Measurements from ENCODE around the gene OMG.
"Not testable (repeated sequence)": the region's sequence is repeated elsewhere in the genome, so short reads cannot be mapped to it uniquely, and the experiment has no call there.

OMG gene

GRCh38 chr17:31307640-31308039, 10.6 kb upstream of the OMG start:
- DNase-seq, result no peak

- no peak for DNase-seq
Observed at GRCh38 chr17:31299624-31300023, 2.6 kb upstream of the OMG start.

GRCh38 chr17:31296142-31296541, 897 bp downstream of the OMG start:
- no peak for DNase-seq

GRCh38 chr17:31295489-31295871, 1.6 kb downstream of the OMG start:
- DNase-seq, result no peak

- no peak for DNase-seq
Observed at GRCh38 chr17:31294820-31295488, 2.1 kb downstream of the OMG start.

GRCh38 chr17:31294231-31294630, 2.8 kb downstream of the OMG start:
- no peak for DNase-seq

- DNase-seq, result no peak
Observed at GRCh38 chr17:31293581-31293980, 3.5 kb downstream of the OMG start.

- no peak for DNase-seq
Observed at GRCh38 chr17:31291820-31292219, 5.2 kb downstream of the OMG start.

GRCh38 chr17:31289790-31290189, 7.2 kb downstream of the OMG start:
- DNase-seq, result no peak

- DNase-seq, result not testable (repeated sequence)
Observed at GRCh38 chr17:31287932-31288331, 9.1 kb downstream of the OMG start.

- DNase-seq, result no peak
Observed at GRCh38 chr17:31286587-31286986, 10.5 kb downstream of the OMG start.

- no peak for DNase-seq
Observed at GRCh38 chr17:31283841-31284240, 13.2 kb downstream of the OMG start.

GRCh38 chr17:31281061-31281460, 16.0 kb downstream of the OMG start:
- no peak for DNase-seq

GRCh38 chr17:31279401-31279800, 17.6 kb downstream of the OMG start:
- no peak for DNase-seq

- DNase-seq, result no peak
Observed at GRCh38 chr17:31275116-31275515, 21.9 kb downstream of the OMG start.

GRCh38 chr17:31274252-31274651, 22.8 kb downstream of the OMG start:
- no peak for DNase-seq

GRCh38 chr17:31273516-31273915, 23.5 kb downstream of the OMG start:
- DNase-seq, result no peak

GRCh38 chr17:31272803-31273202, 24.2 kb downstream of the OMG start:
- no peak for DNase-seq

- DNase-seq, result no peak
Observed at GRCh38 chr17:31272236-31272635, 24.8 kb downstream of the OMG start.

GRCh38 chr17:31269578-31269983, 27.5 kb downstream of the OMG start:
- no peak for DNase-seq

- DNase-seq, result no peak
Observed at GRCh38 chr17:31269036-31269577, 27.9 kb downstream of the OMG start.

GRCh38 chr17:31266042-31266441, 31.0 kb downstream of the OMG start:
- peak; percentile 15 to 44 for DNase-seq

GRCh38 chr17:31262923-31263322, 34.1 kb downstream of the OMG start:
- not testable (repeated sequence) for DNase-seq

- no peak for DNase-seq
Observed at GRCh38 chr17:31261601-31262000, 35.4 kb downstream of the OMG start.

GRCh38 chr17:31260151-31260550, 36.9 kb downstream of the OMG start:
- DNase-seq, result no peak
